GM13977 (cell line): ENCODE measurements around the gene UMOD.

Experiments used
- DNase-seq: peaks from one replicate; pipeline ENCODE4 v3.0.0; 2012; ENCODE audit warnings: low spot score
- CTCF ChIP-seq: IDR thresholded peaks from 2 replicates; pipeline ENCODE4 v1.5.1; 2012; ENCODE audit warnings: mild to moderate bottlenecking, control low read depth; ENCODE audit not compliant: insufficient read depth; ENCODE audit errors: extremely low read depth, missing control alignments
- in situ Hi-C: fragments of 300-500 bp; cut with MboI; formaldehyde crosslinking; loops from one replicate; pipeline ENCODE4 v1.12.0; 2022; ENCODE audit warnings: low sequenced_read_pairs, low pct_unique_long_range_greater_than_20kb, mixed read lengths, inconsistent platforms; ENCODE audit not compliant: unreplicated experiment

UMOD gene

DNA sequence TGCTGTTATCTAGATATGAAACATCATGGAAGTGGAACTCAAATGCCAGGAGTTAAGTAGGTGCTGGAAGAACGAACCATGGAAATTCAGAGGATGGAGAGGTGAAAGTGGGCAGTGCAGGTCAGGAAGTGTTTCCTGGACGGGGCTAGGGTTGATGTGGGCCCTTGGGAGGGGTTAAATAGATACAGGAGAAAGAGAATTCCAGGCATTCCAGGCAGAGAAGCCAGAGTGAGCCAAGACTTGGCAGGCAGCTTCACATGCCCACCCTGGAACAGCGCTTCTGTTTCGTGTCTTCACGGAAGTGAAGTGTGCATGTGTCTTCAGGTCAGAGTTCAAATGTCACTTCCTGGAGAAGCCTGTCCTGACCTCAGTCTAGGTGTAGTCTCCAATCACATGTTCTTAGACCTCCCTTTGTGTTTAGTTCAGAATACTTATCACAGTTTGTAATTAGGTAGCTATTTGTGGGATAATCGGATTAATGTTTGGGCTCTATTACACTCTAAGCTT is 66.5 kb downstream of the UMOD start:
- in situ Hi-C loops: no loop called here
- TF ChIP-seq CTCF: no peak
- DNase-seq: no peak
